CD1c-positive myeloid dendritic cell (primary cell): ENCODE results near the gene PPP1R12C.

Source experiments
- DNase-seq: peaks from one replicate; pipeline ENCODE4 v3.0.0-alpha.2; 2016; ENCODE audit errors: extremely low spot score

The PPP1R12C gene

GRCh38 chr19:55091126-55091910 is 26.1 kb downstream of the PPP1R12C start:
- DNase-seq: no peak

GRCh38 chr19:55090564-55090963 is 26.9 kb downstream of the PPP1R12C start:
- DNase-seq: no peak

GRCh38 chr19:55089342-55089944 is 28.0 kb downstream of the PPP1R12C start:
- no peak for DNase-seq

GRCh38 chr19:55088543-55089341 is 28.7 kb downstream of the PPP1R12C start:
- peak; percentile 72 for DNase-seq

GRCh38 chr19:55088021-55088451 is 29.4 kb downstream of the PPP1R12C start:
- DNase-seq: no peak

GRCh38 chr19:55087542-55087901 is 29.9 kb downstream of the PPP1R12C start:
- DNase-seq: peak; percentile 64

- DNase-seq: peak; percentile 65
Measured at GRCh38 chr19:55086730-55087541, 30.5 kb downstream of the PPP1R12C start.

- DNase-seq: no peak
Measured at GRCh38 chr19:55085923-55086715, 31.3 kb downstream of the PPP1R12C start.

- no peak for DNase-seq
Measured at GRCh38 chr19:55084416-55084815, 33.0 kb downstream of the PPP1R12C start.

GRCh38 chr19:55083004-55083850 is 34.2 kb downstream of the PPP1R12C start:
- DNase-seq: no peak

- DNase-seq: peak; percentile 66
Measured at GRCh38 chr19:55082020-55082851, 35.2 kb downstream of the PPP1R12C start.

GRCh38 chr19:55081770-55082019 is 35.7 kb downstream of the PPP1R12C start:
- DNase-seq: no peak

GRCh38 chr19:55080968-55081769 is 36.3 kb downstream of the PPP1R12C start:
- DNase-seq: peak; percentile 90

GRCh38 chr19:55080121-55080967 is 37.1 kb downstream of the PPP1R12C start:
- peak; percentile 88 for DNase-seq

- DNase-seq: no peak
Measured at GRCh38 chr19:55079400-55080038, 37.9 kb downstream of the PPP1R12C start.

GRCh38 chr19:55078996-55079395 is 38.4 kb downstream of the PPP1R12C start:
- no peak for DNase-seq

- DNase-seq: no peak
Measured at GRCh38 chr19:55077106-55077505, 40.3 kb downstream of the PPP1R12C start.
